ENCODE data around the gene HDAC9.
A peak's percentile ranks its signal among the peaks of the same experiment; 100 is the strongest.

The HDAC9 gene

DNA sequence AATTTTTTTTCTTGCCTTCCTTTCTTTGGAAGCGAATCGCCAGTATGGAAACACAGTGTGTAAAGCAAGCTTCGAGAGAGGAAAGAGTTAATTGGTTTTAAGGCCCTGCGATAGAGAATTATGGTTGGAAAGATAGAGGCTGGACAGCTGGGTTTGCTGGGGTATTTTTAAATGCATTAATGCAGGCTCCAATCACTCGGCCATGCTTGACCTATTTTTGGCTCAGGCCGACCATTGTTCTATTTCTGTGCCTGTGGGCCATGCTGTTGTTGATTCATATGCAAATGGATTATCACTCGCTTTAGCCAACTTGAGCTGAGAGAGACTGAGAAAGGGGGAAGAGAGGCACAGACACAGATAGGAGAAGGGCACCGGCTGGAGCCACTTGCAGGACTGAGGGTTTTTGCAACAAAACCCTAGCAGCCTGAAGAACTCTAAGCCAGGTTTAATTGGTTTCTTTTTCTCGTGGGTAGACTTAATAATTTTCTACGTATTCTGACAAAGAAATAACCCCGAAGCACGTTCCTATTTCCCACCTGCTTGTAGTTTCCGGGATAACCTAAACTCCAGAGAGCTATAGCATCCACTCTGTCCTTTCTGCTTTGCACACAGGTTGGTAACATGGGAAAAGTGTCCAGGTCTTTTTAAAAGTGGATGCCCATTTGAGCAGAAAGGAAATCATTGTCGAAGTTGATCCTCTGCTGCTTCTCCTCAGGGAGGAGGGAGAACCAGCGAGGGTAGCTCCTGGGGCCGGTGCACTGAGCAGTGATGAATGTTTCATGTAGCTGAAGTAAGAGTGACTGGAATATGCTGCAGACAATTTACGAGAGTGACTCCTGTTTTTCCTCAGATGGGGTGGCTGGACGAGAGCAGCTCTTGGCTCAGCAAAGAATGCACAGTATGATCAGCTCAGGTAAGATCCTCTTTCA is at the start of gene HDAC9:
Gene HDAC9, plus strand, starts transcription at position 338 of the 929 bp plus-strand sequence. Its CDS starts 554 bp downstream, at position 892.
- DNase-seq (ENCODE audit: low spot score): no peak

DNA sequence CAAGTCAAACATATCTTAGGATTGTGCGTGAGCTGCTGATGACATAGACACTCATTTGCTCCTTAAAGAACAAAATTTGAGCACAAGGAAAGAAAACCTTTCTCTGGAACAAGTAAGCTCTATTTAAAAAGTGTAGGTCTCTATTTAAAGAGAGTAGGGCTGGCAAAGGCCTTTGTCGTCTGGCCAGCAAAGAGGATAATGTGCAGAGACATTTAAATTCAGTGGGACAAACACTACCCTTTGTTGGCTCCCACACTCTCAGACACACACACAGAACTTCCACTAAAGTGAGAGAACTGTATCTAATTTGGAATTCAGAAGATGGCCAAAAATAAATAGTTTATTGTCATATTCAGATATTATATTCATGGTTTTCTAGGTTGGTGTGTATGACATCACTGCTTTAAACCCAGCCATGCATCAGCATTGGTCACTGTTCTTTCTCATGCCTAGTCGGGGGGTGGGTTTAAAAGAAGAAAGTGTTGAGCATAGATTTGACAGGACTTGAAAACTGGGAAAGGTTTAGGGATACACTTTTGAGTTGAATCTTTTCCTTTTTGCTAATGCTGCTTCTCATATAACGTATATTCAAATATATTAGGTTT is 49.5 kb upstream of the HDAC9 start:
- no peak for DNase-seq (ENCODE audit: low spot score)

DNA sequence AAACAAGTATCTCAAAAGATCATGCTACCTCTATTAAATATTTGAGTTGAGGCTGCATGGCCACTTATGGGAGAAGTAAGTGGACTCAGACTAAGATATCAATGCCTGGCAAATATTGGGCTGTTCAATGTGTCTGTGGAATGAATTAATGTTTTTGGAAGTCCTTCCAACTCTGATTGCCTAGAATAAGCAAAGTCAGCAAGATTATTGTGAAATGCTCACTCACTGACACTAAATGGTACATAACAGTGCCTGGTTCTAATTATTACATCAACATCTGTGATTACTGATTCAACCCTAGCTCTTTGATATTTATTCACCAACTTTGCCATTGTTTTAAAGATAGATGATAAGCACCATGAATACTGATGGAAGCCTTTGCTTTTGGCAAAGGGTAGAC is 45.5 kb upstream of the HDAC9 start:
- DNase-seq (ENCODE audit: low spot score): no peak

DNA sequence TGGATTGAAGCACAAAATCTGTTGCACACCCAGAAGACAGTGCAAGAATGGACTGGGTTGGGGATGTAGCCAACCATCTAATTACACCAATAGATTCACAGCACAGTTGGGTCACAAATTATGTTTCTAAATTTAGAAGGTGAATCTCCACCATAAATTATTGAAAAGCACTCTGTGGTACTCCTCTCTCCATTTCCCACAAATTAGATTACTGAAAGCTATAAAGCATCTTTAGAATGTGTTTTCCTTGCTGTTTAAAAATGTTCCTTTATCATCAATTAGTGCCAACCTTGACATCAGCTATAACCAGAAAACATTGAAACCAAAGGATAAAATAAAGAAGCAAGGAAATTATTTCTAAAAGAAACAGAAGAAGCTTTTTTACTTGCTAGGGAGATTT is 39.9 kb upstream of the HDAC9 start:
- DNase-seq (ENCODE audit: low spot score): no peak

DNA sequence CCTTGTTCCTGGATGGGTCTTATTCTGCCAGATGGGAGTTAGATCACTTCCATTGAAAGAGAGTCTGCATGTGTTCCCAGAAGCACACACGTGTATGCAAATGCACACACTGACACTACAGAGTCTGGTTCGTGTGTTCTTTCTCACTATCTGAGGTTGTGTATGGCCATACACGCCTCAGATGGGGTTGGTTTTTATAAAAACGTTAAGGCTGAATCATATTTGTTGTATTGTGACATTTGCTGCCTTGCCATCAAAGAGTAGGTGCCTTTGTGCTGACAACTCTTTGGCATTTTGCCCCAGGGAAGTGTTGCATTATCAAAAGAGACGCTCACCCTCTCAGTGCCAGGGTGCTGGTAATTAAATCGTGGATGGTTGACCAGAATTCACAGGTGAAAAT is 37.7 kb upstream of the HDAC9 start:
- DNase-seq (ENCODE audit: low spot score): no peak

DNA sequence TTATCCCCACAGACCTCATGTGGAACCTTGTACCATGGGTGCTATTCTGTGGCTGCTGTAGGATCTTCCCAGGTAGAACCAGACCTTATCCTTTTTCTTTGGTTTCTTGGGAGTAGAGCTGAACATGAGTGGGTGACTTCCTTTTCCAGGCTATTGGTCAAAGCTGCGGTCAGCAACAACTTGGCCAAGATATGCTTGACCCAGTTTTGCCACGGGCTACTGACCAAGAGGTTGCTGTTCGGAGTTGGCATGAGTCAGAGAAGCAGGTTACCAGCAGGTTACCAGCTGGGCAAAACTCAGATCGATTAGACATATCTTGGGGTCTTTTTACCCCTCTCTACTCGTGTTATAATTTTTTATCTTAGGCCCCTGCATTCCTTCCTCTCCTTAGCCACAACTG is 36.7 kb upstream of the HDAC9 start:
- no peak for DNase-seq (ENCODE audit: low spot score)

DNA sequence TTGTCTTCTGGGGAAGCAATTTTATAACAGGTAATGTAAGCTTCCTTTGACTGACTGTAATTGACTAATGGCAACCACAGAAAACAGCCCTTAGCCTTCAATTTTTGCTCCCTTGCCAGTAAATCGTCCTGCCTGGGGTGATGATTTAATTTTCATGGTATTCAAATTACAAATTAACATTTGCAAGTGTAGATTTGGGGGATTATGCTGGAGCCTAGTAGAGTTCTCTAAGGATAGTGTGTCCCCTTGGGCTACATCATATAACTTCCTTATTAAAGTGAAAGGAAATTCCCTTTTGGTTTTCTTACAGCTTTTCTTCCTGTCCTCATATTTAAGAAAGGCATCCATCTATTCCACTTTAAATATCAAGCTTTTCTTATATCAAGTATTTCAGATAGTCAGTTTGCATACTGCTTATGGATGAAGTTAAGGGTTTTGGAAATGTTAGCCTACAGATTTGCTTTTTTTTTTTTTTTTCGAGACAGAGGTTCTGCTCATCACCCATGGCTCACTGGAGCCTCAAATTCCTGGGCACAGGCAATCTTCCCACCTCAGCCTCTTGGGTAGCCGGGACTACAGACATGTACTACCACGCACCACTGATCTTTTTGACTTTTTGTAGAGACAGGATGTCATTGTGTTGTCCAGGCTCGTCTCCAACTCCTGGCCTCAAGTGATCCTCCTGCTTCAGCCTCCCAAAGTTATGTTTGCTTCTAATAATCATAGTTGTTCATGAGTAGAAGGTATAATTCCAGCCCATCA is 35.9 kb upstream of the HDAC9 start:
- DNase-seq (ENCODE audit: low spot score): no peak

DNA sequence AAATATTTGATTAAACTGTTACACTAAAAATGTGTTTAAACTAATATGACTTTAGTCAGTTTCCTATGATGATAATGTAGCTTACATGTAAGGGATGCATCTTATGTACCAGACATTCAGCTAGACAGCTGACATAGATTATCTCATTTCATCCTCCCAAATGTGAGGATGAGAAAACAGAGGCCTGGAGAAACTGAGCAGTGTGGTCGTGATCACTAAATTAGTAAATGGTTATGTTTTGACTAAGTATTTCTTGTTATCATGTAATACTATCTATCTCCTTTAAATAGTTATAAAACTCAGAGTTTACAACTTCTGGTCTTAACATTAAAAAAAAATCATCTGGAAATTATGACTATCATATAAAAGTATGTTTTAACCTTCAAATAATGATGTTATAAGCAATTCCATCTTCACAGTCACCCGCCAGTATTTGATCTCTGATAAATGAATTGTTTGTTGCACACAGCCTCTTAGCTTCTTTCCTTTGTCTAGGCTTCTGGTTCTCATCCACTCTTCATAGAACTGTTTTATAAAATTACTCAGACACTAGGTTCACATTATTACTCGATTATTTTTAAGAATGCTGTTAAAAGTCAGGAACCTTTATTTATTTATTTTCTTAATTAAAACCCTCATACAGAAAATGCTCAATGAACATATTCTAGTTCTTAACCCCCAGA is 33.6 kb upstream of the HDAC9 start:
- no peak for DNase-seq (ENCODE audit: low spot score)

DNA sequence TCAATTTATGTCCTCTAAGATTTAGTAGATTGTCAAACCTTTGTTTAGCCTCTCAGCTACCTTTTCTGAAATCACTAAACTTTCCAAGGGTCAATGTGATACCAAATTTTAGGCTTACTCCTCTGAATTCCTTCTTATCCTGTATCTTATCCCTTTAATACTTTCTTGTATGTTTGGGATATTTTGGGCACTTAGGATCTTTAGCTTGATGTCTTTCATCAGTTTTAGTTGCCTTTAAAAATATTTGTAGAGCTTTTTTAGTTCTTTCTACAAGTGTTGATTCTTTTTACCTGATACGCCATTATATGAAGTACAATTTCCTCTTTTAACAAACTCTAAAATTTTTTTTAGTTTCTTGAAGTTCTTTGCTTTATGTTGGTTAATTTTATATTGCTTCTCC is 30.7 kb upstream of the HDAC9 start:
- DNase-seq (ENCODE audit: low spot score): no peak

DNA sequence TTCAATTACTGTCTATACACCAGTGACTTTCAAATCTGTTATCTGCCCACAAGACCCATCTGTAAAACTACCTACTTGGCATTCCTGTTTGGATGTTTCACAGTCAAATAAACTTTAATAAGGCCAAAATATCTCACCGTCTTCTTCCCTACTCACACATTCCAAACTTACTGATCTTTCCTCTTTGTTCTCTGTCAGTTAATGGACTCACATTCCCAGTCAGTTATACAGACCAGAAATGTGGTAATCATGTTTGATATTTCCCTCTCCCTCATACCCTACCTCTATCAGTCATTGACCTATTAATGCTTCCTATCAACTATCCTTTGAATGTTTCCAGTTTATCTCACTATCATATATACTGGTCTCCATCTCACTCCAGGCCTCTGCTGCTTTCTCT is 28.5 kb upstream of the HDAC9 start:
- DNase-seq (ENCODE audit: low spot score): no peak

DNA sequence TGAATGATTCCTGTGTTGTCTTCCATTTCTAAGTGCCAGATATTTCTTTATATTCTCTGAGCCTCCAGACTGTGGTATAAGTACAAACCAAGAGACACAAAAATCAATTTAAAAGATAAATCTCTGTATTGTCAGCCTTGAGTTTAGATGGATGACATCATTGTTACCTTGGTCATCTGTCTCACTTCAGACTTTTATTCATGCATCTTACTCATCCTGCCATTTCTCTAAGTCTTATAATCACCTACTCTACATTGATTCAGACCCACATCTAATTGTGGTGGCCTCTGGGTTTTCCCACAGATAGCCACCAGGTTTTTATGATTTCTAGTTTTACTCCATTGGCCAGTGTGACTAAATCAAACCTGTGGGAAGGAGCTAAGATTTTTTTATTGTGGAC is 26.8 kb upstream of the HDAC9 start:
- DNase-seq (ENCODE audit: low spot score): peak; percentile 3

DNA sequence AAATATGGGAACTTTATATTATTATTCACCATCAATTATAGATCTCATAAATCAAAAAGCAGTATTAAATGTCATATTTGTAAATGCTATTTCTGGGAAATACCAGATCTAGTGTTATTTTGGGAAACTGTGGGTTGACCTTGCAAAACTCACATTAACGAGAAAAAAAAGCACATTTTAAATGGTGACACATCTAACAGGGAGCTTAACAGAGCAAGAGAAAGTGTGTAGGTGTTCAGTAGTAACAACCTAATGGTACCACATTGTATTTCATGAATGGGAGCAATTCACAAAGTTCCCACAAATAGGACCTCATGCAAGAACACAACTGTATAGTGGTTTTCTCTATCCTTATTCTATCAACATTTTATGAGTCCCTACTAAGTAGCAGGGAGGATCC is 26.2 kb upstream of the HDAC9 start:
- no peak for DNase-seq (ENCODE audit: low spot score)

DNA sequence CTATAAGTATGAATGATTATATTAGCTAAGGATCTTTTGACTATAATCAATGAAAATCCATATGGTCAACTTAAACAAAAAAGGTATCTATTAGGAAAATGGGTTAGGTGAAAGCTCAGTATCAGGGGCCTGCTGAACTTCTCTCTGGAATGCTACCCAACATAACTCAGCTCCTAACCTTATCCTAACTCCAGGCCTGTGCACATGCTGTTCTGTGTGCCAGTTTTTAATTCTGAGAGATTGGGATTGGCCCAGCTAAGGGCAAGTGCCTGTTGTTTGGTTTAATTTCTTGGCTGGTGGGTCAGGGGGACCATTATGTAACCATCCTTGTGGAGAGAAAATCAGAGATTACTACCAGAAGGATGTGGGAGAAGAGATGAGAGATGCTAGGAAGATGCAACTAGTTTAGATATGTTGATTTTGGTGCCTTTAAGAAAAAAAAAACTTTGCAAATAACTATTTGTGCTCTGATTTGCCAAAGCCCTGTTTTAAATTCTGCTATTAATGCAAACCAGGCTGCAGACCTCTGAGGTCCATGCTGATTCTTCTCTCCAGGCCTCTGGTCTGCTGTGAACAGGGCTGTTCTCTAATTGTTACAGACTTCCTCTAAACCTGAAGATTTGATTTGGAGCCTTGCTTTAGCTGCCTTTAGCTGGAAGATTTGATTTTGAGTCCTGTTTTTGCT is 23.9 kb upstream of the HDAC9 start:
- DNase-seq (ENCODE audit: low spot score): no peak

DNA sequence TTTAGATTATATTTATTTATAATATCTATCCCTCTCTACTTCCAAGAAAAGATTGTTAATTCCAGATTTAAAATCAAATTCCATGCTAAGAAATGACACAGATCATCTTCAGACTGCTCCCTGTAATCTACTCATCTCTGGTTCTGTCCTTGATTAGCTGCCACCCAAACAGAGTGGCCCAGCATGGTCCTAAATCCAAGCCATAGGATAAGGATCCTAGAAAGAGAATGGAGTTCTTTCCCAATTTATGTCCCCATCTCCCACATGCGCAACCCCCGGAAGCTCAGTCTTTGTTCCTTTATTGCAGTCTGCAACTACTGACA is 23.4 kb upstream of the HDAC9 start:
- no peak for DNase-seq (ENCODE audit: low spot score)

DNA sequence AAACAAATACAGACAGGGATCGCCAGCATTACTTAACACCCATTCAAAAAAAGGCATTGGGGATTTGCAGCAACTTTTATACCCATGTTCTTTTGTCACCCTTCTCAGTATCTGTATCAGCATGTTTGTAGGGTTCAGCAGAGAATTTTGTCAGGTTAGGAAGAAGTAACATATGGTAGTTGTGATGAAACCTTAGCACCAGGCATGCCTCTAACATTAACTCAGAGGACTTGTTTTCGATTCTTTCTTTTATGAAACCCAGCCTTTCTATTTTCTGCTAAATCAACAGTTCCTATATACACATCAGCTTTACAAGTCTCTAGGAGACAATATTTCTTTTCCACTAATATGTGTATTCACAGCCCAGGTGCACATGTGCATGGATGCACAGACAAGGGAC is 22.4 kb upstream of the HDAC9 start:
- no peak for DNase-seq (ENCODE audit: low spot score)

DNA sequence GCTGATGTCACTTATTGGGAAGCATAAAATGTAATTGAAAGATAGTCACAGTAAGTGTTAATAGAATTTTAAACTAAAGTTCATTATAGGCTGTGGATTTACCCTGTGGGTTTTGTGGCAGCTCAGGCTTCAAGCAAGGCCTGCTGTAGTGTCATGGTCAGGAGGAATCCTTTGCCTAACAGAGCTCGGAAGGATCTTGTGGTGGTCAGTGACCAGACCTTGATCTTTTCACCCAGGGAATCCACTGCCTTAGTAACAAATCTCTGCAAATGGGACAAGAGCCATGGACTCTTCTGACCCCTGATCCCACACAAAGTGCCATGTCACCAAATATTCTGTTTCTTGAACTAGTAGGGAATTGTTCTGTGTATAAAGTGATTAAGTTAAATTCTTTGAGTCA is 20.6 kb upstream of the HDAC9 start:
- DNase-seq (ENCODE audit: low spot score): no peak

DNA sequence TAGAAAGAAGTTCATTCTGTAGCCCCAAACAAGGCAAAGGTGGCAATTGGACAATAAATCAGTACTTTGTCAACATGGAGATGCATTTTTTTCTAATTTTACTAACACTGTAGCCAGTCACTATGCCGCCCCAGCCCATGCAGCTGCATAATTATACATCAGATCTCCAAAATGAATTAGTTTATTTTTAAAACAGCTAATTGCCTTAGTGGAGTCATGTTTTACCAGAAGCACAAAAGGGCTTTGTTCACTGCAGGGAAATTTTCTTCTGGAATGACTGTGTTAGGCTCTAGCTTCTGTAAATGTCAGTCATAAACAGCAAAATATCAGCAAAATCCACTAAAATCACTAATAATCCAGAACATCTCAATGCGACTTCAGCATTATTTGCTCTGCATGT is 20.1 kb upstream of the HDAC9 start:
- no peak for DNase-seq (ENCODE audit: low spot score)

DNA sequence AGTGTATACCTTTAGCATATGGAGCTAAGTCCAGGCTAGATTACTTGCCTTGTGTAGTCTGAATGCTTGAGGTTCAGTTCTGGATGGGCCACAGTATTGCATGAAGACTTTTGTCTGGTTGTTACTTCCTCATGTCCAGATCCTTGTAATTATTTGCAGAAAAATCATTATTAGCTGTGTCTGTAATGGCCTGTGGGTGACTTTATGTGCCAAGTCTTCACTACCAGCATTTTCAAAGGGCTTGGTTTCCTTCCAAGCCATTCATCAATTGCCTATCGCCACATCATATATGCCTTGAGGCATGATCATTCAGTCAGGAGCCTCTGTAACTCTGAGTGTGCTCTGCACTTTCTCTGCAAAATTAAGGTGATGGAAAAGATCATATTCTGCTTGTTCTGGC is 13.8 kb upstream of the HDAC9 start:
- DNase-seq (ENCODE audit: low spot score): no peak

DNA sequence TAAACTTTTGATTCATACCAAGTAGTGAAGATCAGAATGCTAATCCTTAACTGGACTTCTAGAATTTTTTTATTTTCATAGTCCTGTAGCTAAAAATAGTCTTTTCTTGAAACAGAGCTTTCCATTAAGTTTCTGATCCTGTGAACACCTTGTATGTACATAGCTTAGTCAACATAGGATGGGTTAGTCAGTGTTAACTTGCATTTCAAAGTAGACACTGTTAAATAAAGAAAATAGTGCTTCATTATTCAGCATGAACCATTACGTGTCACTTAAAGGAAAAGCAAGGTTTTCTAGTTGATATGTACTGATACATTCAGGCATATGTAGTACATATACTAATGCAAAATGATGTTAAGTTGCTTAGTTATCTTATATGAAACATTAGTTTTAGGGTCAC is 7.5 kb upstream of the HDAC9 start:
- DNase-seq (ENCODE audit: low spot score): no peak

DNA sequence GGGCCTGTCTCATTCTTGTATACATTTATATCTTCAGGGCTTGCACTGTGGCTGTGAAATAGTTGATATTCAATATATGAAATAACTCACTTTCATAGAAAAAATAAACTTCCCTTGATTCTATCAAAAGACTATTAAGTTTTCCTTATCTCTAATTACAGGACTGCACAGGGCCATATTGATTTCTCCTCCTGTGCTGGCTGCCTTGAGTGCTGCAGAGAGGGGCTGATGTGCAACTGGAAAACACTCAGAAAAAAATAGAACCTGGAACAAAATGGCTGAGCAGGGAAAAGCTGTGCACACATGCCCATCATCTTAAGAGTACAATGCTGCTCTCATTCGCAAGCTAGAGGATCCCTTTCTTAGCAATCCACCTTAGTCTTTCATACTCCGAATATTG is 5.9 kb upstream of the HDAC9 start:
- DNase-seq (ENCODE audit: low spot score): no peak

DNA sequence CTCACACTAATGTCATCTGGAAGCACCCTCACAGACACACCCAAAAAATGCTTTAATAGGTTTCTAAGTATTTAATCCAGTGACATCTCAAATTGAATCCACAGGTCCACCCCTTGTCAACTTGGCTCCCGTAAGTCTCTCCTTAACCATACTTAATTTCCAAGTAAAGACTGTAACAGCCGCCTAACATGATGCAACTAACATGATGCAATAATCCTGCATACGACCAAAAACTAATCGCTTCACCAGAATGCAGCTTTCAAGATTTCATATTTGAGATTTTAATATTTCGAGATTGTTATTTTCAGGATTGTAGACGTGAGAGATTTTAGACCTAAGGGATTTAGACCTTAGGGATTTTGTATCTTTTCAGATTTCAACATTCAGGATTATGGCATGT is 3.7 kb upstream of the HDAC9 start:
- DNase-seq (ENCODE audit: low spot score): no peak

DNA sequence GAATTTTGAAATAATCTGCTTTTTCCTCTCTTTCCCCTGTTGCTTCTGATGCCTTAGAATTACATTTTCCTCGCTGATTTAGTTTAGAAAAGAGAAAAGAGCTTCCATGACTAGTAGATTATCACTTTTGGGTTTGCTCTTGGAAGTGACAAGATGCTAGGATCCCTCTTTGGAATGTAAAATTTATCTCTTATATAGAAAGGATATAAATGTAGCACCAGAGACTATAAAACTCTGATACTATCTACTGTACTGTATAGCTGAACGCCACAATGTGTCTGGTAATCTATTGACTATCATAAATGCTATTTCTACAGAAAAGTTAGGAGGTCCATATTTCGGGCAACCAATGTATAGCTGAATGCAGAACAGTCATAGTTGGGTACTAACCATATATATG is 1.1 kb upstream of the HDAC9 start:
- DNase-seq (ENCODE audit: low spot score): no peak

Measured in RKO (cell line).